Measurements from ENCODE around the gene CFAP46. TPM values are rescaled to one million over a fixed set of nuclear protein-coding genes. Genes with fewer than 3 reads are reported as not detected.
"Not testable (repeated sequence)": the region's sequence is repeated elsewhere in the genome, so short reads cannot be mapped to it uniquely, and the experiment has no call there.

Gene CFAP46
- total RNA-seq, 4 donors from 2014 or later = under 0.01 to 1.3 (median 0.28) TPM

DNA sequence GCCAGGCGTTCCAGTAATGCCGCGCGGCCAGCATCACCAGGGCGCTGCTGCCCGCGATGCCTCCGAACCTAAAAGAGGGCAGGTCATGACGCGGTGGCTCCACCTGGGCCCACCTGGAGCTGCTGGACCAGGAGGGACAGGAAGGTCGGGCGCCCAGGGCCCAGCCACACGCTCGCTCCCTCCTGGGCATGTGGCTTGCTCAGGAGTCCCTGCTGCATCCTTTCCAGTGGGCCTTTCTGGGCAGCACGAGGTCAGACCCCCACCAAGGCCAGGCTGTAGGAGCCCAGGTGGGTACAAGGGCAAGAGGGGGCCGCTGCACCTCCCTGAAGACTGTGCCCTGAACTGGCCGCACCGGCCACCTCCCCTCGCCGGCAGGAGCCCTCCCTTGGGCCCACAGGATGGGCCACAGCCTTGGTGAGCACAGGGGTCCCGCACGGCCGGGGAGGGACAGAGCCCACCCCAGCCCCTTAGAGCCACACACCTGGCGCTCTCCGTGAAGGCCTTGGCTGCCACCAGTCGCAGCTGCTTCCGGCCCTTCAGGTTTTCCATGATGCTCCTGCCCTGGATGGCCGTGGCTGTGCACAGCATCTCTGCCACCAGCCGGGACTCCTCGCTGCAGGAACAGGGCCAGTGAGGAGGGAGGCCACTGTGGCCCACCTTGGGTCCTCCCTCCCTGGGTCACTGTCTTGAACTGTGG is 43.2 kb downstream of the CFAP46 start:
- H3K4me3 ChIP-seq = no peak overlapping the region
- H3K4me1 ChIP-seq = no peaks in the 10 kb centered on the region
- no peak for TF ChIP-seq EP300 (IDR thresholded peaks at IDR 0.05)
- TF ChIP-seq POLR2AphosphoS5 (IDR thresholded peaks at IDR 0.05) = no peak
- no peak for TF ChIP-seq POLR2A (IDR thresholded peaks at IDR 0.05; ENCODE audit: low read depth)
- TF ChIP-seq, protein P1, sequence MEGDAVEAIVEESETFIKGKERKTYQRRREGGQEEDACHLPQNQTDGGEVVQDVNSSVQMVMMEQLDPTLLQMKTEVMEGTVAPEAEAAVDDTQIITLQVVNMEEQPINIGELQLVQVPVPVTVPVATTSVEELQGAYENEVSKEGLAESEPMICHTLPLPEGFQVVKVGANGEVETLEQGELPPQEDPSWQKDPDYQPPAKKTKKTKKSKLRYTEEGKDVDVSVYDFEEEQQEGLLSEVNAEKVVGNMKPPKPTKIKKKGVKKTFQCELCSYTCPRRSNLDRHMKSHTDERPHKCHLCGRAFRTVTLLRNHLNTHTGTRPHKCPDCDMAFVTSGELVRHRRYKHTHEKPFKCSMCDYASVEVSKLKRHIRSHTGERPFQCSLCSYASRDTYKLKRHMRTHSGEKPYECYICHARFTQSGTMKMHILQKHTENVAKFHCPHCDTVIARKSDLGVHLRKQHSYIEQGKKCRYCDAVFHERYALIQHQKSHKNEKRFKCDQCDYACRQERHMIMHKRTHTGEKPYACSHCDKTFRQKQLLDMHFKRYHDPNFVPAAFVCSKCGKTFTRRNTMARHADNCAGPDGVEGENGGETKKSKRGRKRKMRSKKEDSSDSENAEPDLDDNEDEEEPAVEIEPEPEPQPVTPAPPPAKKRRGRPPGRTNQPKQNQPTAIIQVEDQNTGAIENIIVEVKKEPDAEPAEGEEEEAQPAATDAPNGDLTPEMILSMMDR (IDR thresholded peaks at IDR 0.05) = no peak
- DNase-seq (ENCODE audit: extremely low spot score) = no peak
- H3K36me3 ChIP-seq = no peaks in the 10 kb centered on the region
- peaks cover 0 to 12% (median 5%) of the 10 kb centered on the region in 4 donors for H3K9me3 ChIP-seq
- H3K27me3 ChIP-seq = peaks cover 0 to 2% (median 0%) of the 10 kb centered on the region in 4 donors
- intact Hi-C loops (cut with DNase I) = no loop called here
- WGBS = 90% methylated on average over 7 of the region's 30 CpGs
- no peak overlapping the region for H3K27ac ChIP-seq (replicated peaks in 1 of 4)

DNA sequence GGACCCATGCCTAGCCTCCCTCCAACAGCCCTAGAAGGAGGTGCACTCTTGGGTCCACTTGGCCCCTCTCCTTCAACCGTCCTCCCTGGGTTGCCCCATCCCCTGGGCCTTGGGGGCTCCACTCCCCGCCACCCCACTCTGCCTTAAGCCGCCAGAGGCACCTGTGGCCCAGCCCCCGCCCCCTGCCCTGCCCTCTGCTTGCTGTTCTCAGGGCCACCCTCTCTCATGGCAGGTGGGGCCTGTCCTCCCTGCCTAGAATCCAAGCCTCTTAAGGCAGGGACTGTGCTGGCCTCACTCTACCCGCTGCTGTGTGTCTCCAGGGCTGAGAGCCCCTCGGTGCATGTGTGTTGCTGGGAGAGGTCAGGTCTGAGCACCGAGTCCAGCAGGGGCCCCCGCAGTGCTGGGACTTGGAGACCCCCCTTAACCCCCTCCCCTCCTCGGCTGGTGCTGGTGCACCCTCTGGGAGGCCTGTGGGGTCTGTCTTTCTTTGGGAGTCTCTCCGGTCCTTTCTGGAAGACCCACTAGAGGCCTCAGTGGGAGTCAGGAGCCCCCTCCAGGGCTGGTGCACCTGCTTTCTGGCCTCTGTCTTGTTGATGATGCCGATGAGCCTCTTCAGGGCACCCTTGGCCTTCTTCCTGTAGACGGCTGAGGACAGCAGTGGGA is 43.8 kb downstream of the CFAP46 start:
- DNase-seq (ENCODE audit: extremely low spot score) = no peak
- Histone ChIP-seq H3K36me3 (no peaks in the 10 kb centered on the region), H3K4me1 (no peaks in the 10 kb centered on the region), H3K27ac (replicated peaks in 1 of 4) (no peak overlapping the region), H3K27me3 (peaks cover 0 to 7% (median 0%) of the 10 kb centered on the region in 4 donors), H3K4me3 (no peak overlapping the region), H3K9me3 (peaks cover 0 to 12% (median 5%) of the 10 kb centered on the region in 4 donors)
- TF ChIP-seq, protein P1 (IDR thresholded peaks at IDR 0.05) = no peak
- TF ChIP-seq EP300 (IDR thresholded peaks at IDR 0.05) = no peak
- no peak for TF ChIP-seq POLR2A (IDR thresholded peaks at IDR 0.05; ENCODE audit: low read depth)
- no peak for TF ChIP-seq POLR2AphosphoS5 (IDR thresholded peaks at IDR 0.05)
- WGBS = 94% methylated on average over 8 of the region's 12 CpGs
- intact Hi-C loops (cut with DNase I) = no loop called here

DNA sequence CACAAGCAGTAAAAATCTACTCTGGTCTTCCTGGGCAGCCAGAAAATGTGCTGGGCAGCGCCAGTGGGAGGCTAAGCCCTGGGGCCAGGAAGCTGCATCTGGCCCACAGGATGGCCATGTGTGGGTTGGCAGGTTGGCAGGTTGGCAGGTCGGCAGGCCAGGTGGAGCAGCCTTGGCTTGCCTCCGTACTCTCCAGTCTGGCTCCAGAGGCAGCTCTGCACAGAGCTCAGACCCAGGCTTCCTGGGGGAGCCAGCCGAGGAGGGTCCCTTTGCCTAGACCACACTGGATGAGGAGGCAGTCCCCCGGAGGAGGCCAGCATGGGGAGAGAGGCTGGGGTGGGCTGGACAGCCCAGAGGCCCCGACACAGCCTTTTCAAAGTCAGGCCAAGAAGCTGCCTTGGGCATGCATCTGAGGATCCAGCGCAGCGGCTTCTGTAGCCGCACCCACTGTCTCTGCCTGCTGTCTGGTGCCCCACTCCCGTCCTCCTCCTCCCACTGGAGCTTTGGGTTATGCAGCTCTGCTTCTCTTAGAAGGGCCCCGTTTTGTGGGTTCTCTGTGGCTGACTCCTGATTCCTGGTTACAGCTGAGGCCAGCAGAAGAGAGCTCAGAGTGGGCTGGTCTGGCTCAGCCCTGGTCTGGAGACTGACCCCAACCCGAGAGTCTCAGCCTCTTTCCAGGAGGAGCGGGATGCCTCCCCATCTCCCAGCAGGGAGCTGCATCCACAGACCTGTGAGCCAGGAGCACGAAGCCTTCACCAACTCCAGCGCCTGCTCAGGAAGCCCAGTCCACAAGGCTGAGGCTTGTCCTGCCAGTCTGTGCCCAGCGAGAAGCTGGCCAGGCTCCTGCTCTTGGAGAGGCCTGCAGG is 44.6 kb downstream of the CFAP46 start:
- H3K9me3 ChIP-seq = peaks cover 0 to 12% (median 5%) of the 10 kb centered on the region in 4 donors
- no peak overlapping the region for H3K27ac ChIP-seq (replicated peaks in 1 of 4)
- no peak for DNase-seq (ENCODE audit: extremely low spot score)
- H3K36me3 ChIP-seq = no peaks in the 10 kb centered on the region
- H3K4me3 ChIP-seq = no peak overlapping the region
- TF ChIP-seq, protein P1 (IDR thresholded peaks at IDR 0.05) = no peak
- no peak for TF ChIP-seq POLR2AphosphoS5 (IDR thresholded peaks at IDR 0.05)
- TF ChIP-seq EP300 (IDR thresholded peaks at IDR 0.05) = no peak
- TF ChIP-seq POLR2A (IDR thresholded peaks at IDR 0.05; ENCODE audit: low read depth) = no peak
- intact Hi-C loops (cut with DNase I) = no loop called here
- no peaks in the 10 kb centered on the region for H3K4me1 ChIP-seq
- peaks cover 0 to 15% (median 0%) of the 10 kb centered on the region in 4 donors for H3K27me3 ChIP-seq
- WGBS = 83% methylated on average over 10 of the region's 16 CpGs

DNA sequence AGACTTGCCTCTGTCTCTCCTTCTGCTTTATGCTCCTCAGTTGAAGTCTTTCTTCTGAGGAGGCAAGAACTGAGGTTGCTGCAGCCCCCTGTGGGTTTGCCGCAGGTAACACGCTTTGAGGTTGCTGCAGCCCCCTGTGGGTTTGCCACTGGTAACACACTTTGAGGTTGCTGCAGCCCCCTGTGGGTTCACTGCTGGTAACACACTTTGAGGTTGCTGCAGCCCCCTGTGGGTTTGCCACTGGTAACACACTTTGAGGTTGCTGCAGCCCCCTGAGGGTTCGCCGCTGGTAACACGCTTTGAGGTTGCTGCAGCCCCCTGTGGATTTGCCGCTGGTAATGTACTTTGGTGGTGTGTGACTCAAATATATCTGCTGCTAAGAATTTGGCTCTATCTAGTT is 48.6 kb downstream of the CFAP46 start:
- H3K4me3 ChIP-seq; H3K27ac ChIP-seq (replicated peaks in 1 of 4); H3K9me3 ChIP-seq; H3K36me3 ChIP-seq; DNase-seq (ENCODE audit: extremely low spot score); intact Hi-C loops (cut with DNase I): not testable (repeated sequence)
- Histone ChIP-seq H3K4me1 (peaks cover 10 to 14% (median 11%) of the 10 kb centered on the region in 4 donors), H3K27me3 (peaks cover 0 to 44% (median 0%) of the 10 kb centered on the region in 4 donors)
- WGBS = 56% methylated on average over 6 of the region's 6 CpGs

DNA sequence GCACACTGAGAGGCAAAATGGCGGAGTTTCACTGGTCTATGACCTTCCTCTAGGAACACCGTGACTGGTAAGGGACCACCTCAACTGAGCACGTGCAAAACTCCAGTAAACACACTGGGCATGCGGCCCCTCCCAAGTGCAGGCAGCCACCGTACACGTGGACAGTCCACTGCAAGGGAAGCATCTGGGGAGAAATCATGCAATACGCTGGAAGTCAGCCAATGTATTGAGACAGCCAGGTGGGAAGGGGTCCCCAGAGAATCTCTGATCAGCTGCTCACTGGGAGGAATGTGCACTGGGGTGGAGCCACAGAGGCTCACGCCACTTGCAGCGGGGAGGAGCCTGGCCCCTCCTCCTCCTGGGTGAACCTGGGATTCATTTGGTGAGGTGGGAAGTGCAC is 49.3 kb downstream of the CFAP46 start:
- Histone ChIP-seq H3K4me1 (peaks cover 10 to 14% (median 11%) of the 10 kb centered on the region in 4 donors), H3K27ac (replicated peaks in 1 of 4) (no peak overlapping the region), H3K36me3 (no peaks in the 10 kb centered on the region), H3K4me3 (no peak overlapping the region), H3K9me3 (no peaks in the 10 kb centered on the region), H3K27me3 (peaks cover 0 to 45% (median 0%) of the 10 kb centered on the region in 4 donors)
- 70% methylated on average over 6 of the region's 9 CpGs for WGBS
- intact Hi-C loops (cut with DNase I) = no loop called here
- TF ChIP-seq, protein P1 (IDR thresholded peaks at IDR 0.05) = no peak
- TF ChIP-seq POLR2AphosphoS5 (IDR thresholded peaks at IDR 0.05) = no peak
- no peak for TF ChIP-seq EP300 (IDR thresholded peaks at IDR 0.05)
- no peak for TF ChIP-seq POLR2A (IDR thresholded peaks at IDR 0.05; ENCODE audit: low read depth)
- no peak for DNase-seq (ENCODE audit: extremely low spot score)
